IMR-90 (cell line): ENCODE results near the gene FAM124A.

Experiments
- CEBPB ChIP-seq: IDR thresholded peaks from 2 replicates; pipeline ENCODE4 v1.6.1; 2012; ENCODE audit warnings: low read depth, low read length, improper control_type of control experiment
- FOS ChIP-seq: fragments of 150-350 bp; IDR thresholded peaks from 2 replicates; pipeline ENCODE4 v1.6.1; 2016; ENCODE audit warnings: low read depth, low read length
- MAFK ChIP-seq: IDR thresholded peaks from 2 replicates; pipeline ENCODE4 v1.6.1; 2012; ENCODE audit warnings: low read depth, low read length, improper control_type of control experiment
- TF ChIP-seq, protein P1 (sequence below): fragments of 150-350 bp; IDR thresholded peaks from 2 replicates; pipeline ENCODE4 v1.6.1; 2017; ENCODE audit warnings: mild to moderate bottlenecking, antibody characterized with exemption, low read length, low read depth

DNA sequence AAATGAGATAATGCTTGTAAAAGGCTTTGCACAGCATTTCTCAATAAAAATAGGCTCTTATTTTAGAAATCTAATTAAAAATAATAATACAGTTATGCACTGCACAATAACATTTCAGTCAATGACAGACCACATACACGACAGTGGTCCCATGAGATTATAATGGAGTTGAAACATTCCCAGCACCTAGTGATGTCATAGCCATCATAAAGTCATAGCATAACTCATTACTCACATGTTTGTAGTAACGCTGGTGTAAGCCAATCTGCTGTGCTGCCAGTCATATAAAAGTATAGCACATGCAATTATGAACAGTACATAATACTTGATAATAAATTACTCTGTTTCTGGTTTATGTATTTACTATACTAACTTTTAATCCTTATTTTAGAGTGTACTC lies 104.6 kb downstream of the FAM124A start:
- TF ChIP-seq CEBPB (no peak), MAFK (no peak), FOS (no peak)
- TF ChIP-seq, protein P1, sequence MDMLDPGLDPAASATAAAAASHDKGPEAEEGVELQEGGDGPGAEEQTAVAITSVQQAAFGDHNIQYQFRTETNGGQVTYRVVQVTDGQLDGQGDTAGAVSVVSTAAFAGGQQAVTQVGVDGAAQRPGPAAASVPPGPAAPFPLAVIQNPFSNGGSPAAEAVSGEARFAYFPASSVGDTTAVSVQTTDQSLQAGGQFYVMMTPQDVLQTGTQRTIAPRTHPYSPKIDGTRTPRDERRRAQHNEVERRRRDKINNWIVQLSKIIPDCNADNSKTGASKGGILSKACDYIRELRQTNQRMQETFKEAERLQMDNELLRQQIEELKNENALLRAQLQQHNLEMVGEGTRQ = no peak
